ENCODE results near the gene ZNF430.

The ZNF430 gene

DNA sequence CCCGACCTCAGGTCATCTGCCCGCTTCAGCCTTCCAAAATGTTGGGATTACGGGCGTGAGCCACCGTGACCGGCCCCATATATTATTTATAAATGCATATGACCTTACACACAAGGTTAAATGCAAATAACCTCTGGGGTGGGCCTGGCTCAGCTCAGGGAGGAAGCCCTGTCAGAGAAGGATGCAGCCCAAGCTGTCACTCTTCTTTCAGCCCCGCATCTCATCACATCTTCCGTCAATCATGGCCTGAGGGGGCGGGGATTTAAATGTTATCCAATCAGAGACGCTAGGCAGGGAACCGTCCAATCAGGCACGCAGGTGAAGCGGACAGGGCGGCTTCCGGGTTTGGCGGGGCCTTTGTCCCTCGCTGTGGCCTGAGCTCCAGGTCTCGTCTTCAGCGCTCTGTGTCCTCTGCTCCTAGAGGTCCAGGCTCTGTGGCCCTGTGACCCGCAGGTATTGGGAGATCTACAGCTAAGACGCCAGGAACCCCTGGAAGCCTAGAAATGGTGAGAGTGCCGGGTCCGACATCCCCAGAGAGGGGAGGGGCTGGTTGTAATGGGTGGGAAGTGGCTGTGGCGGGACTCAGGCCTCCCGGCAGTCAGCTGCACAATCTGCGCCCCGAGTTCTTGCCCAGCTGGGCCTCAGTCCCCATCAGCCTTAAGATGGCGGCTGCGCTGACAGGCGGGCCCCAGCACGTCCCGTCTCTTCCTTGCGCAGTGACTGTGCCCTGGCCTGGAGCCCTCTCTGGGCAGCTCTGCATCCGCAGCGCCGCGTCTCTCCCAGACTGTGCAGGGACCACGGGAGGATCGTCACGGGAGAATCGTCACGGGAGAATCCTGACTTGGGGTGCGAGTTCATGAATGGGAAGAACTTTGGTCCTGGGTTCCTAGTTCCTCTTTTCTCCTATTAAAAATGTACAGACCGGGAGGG lies at the start of gene ZNF430:
Gene ZNF430, plus strand, starts transcription at position 360 of the 930 bp plus-strand sequence. Its CDS starts 144 bp downstream, at position 504.
- TF ChIP-seq TAF1 (IDR thresholded peaks at IDR 0.05; ENCODE audit: low read depth) (peak; percentile 72), TCF12 (IDR thresholded peaks at IDR 0.05; ENCODE audit: low read depth) (peak; percentile 45; the same call in 1 of the 2 replicates), YY1 (IDR thresholded peaks at IDR 0.05; ENCODE audit: low read depth) (peak; percentile 86), CEBPB (IDR thresholded peaks at IDR 0.05) (no peak)
- TF ChIP-seq, protein P1, sequence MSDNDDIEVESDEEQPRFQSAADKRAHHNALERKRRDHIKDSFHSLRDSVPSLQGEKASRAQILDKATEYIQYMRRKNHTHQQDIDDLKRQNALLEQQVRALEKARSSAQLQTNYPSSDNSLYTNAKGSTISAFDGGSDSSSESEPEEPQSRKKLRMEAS (IDR thresholded peaks at IDR 0.05) = peak; percentile 11; the same call in 1 of the 2 replicates

DNA sequence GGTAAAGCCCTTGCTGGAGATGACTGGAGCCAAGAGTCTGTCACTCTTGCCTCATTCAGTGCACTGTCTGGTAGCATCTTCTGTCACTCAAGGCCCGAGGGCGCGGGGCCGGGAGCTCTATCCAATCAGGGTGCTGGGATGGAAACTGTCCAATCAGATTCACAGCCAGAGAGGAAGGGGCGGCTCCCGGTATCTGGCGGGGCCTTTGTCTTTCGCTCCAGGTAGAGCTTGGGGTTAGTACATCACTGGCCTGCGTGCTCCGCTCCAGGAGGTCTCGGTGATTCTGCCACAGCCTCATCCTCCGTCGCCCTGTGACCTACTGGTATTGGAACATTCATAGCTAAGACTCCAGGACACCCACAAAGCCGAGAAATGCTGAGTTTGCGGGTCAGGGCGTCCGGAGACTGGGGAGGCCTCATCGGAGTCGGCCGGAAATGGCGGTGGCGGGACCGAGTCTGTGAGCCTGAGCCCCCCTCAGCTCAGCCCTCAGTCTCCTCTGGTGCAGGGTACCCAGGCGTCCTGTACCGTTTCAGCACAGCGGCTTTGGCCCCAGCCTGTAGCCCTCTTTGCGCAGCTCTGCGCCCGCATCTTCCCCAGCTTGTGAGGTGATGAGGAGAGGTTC lies 20.6 kb upstream of the ZNF430 start:
- TF ChIP-seq, protein P2, sequence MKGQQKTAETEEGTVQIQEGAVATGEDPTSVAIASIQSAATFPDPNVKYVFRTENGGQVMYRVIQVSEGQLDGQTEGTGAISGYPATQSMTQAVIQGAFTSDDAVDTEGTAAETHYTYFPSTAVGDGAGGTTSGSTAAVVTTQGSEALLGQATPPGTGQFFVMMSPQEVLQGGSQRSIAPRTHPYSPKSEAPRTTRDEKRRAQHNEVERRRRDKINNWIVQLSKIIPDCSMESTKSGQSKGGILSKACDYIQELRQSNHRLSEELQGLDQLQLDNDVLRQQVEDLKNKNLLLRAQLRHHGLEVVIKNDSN (IDR thresholded peaks at IDR 0.05) = no peak
- TF ChIP-seq YY1 (IDR thresholded peaks at IDR 0.05; ENCODE audit: low read depth) (no peak), EGR1 (IDR thresholded peaks at IDR 0.05) (no peak), RAD21 (IDR thresholded peaks at IDR 0.05; ENCODE audit: low read depth) (no peak), CEBPB (IDR thresholded peaks at IDR 0.05) (no peak), FOXM1 (IDR thresholded peaks at IDR 0.05; ENCODE audit: borderline replicate concordance, low read depth) (no peak), TCF12 (IDR thresholded peaks at IDR 0.05; ENCODE audit: low read depth) (no peak), EP300 (IDR thresholded peaks at IDR 0.05; ENCODE audit: borderline replicate concordance) (no peak), CREB1 (IDR thresholded peaks at IDR 0.05; ENCODE audit: low read depth) (no peak)
- TF ChIP-seq, protein P1 (IDR thresholded peaks at IDR 0.05) = no peak

DNA sequence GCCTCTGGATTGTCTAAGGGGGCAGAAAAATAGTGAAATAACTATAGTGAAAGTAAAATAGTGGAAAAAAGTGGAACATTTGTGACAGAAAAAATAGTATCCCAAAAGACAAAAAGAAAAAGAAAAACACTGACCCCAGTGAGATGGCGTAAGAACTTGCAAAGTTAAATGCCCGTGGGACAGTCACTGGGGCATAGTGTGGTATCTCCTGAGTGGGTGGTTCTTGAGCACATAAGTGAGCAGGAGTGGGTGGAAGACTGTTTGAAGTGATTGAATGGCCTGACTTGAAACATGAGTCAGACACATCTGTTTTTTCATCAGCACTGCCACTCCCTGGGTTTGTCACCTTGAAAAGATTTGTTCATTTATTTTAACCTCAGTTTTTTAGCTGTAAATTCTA lies 2.5 kb downstream of the ZNF430 start:
- TF ChIP-seq, protein P2 (IDR thresholded peaks at IDR 0.05) = no peak
- no peak for TF ChIP-seq TEAD4 (IDR thresholded peaks at IDR 0.05)
- TF ChIP-seq EP300 (IDR thresholded peaks at IDR 0.05; ENCODE audit: borderline replicate concordance) = peak; percentile 56; the same call in 1 of the 2 replicates
- TF ChIP-seq ZBTB7A (IDR thresholded peaks at IDR 0.05; ENCODE audit: low read depth) = no peak
- no peak for TF ChIP-seq FOXM1 (IDR thresholded peaks at IDR 0.05; ENCODE audit: borderline replicate concordance, low read depth)
- no peak for TF ChIP-seq CREB1 (IDR thresholded peaks at IDR 0.05; ENCODE audit: low read depth)
- TF ChIP-seq YY1 (IDR thresholded peaks at IDR 0.05; ENCODE audit: low read depth) = no peak
- TF ChIP-seq, protein P3, sequence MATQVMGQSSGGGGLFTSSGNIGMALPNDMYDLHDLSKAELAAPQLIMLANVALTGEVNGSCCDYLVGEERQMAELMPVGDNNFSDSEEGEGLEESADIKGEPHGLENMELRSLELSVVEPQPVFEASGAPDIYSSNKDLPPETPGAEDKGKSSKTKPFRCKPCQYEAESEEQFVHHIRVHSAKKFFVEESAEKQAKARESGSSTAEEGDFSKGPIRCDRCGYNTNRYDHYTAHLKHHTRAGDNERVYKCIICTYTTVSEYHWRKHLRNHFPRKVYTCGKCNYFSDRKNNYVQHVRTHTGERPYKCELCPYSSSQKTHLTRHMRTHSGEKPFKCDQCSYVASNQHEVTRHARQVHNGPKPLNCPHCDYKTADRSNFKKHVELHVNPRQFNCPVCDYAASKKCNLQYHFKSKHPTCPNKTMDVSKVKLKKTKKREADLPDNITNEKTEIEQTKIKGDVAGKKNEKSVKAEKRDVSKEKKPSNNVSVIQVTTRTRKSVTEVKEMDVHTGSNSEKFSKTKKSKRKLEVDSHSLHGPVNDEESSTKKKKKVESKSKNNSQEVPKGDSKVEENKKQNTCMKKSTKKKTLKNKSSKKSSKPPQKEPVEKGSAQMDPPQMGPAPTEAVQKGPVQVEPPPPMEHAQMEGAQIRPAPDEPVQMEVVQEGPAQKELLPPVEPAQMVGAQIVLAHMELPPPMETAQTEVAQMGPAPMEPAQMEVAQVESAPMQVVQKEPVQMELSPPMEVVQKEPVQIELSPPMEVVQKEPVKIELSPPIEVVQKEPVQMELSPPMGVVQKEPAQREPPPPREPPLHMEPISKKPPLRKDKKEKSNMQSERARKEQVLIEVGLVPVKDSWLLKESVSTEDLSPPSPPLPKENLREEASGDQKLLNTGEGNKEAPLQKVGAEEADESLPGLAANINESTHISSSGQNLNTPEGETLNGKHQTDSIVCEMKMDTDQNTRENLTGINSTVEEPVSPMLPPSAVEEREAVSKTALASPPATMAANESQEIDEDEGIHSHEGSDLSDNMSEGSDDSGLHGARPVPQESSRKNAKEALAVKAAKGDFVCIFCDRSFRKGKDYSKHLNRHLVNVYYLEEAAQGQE (IDR thresholded peaks at IDR 0.05; ENCODE audit: low read depth) = no peak
- no peak for TF ChIP-seq RAD21 (IDR thresholded peaks at IDR 0.05; ENCODE audit: low read depth)
- TF ChIP-seq NFIC (IDR thresholded peaks at IDR 0.05) = no peak
- peak; percentile 93 for TF ChIP-seq EGR1 (IDR thresholded peaks at IDR 0.05)
- TF ChIP-seq TAF1 (IDR thresholded peaks at IDR 0.05; ENCODE audit: low read depth) = no peak
- TF ChIP-seq CEBPB (IDR thresholded peaks at IDR 0.05) = peak; percentile 63
- peak; percentile 43; the same call in 1 of the 2 replicates for TF ChIP-seq TCF12 (IDR thresholded peaks at IDR 0.05; ENCODE audit: low read depth)
- TF ChIP-seq, protein P1 (IDR thresholded peaks at IDR 0.05) = no peak

DNA sequence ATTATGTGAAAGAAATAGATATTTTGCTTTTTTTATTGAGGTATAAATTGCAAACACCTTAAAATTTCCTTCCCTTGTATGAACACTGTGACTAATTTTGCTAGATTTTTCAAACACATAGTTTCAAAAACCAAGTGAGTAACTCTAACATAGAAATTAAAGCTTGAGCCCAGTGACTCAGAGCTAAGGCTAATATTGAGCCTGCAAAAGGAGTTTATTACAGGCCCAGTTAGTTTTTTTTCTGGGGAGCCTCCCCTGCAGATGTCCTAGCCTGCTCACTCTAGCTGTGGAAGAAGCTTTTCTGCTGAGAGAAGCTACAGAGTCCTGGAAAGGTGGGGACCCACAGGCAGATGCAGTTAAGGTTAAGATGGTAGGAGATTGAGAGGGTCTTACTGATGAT lies 3.4 kb downstream of the ZNF430 start:
- TF ChIP-seq TEAD4 (IDR thresholded peaks at IDR 0.05) = no peak
- TF ChIP-seq, protein P1 (IDR thresholded peaks at IDR 0.05) = no peak
- no peak for TF ChIP-seq TAF1 (IDR thresholded peaks at IDR 0.05; ENCODE audit: low read depth)
- TF ChIP-seq EP300 (IDR thresholded peaks at IDR 0.05; ENCODE audit: borderline replicate concordance) = no peak
- TF ChIP-seq TCF12 (IDR thresholded peaks at IDR 0.05; ENCODE audit: low read depth) = no peak
- TF ChIP-seq, protein P3 (IDR thresholded peaks at IDR 0.05; ENCODE audit: low read depth) = no peak
- TF ChIP-seq EGR1 (IDR thresholded peaks at IDR 0.05) = no peak
- no peak for TF ChIP-seq CREB1 (IDR thresholded peaks at IDR 0.05; ENCODE audit: low read depth)
- TF ChIP-seq, protein P2 (IDR thresholded peaks at IDR 0.05) = no peak
- TF ChIP-seq FOXM1 (IDR thresholded peaks at IDR 0.05; ENCODE audit: borderline replicate concordance, low read depth) = no peak
- TF ChIP-seq RAD21 (IDR thresholded peaks at IDR 0.05; ENCODE audit: low read depth) = no peak
- TF ChIP-seq ZBTB7A (IDR thresholded peaks at IDR 0.05; ENCODE audit: low read depth) = no peak
- TF ChIP-seq CEBPB (IDR thresholded peaks at IDR 0.05) = no peak
- no peak for TF ChIP-seq NFIC (IDR thresholded peaks at IDR 0.05)
- no peak for TF ChIP-seq YY1 (IDR thresholded peaks at IDR 0.05; ENCODE audit: low read depth)
